HG03575 (cell line): ENCODE results near the gene ADRM1.

ENCODE experiments used
- ATAC-seq: cut with Tn5 transposase; IDR thresholded peaks from one replicate; pipeline ENCODE4 v1.9.1; 2021; ENCODE audit not compliant: unreplicated experiment, insufficient number of reproducible peaks, low FRiP score; ENCODE audit errors: extremely low read depth

ADRM1 gene

GRCh38 chr20:62293946-62294345 lies 8.9 kb upstream of the ADRM1 start:
- no peak for ATAC-seq

- ATAC-seq, result no peak
These were observed 8.3 kb upstream of the ADRM1 start for GRCh38 chr20:62294516-62294915.

GRCh38 chr20:62296724-62297448 lies 5.9 kb upstream of the ADRM1 start:
- no peak for ATAC-seq

GRCh38 chr20:62297449-62298227 lies 5.2 kb upstream of the ADRM1 start:
- ATAC-seq, result no peak

- ATAC-seq, result no peak
These were observed 4.1 kb upstream of the ADRM1 start for GRCh38 chr20:62298577-62299249.

GRCh38 chr20:62299666-62300236 lies 3.0 kb upstream of the ADRM1 start:
- ATAC-seq, result no peak

- ATAC-seq, result no peak
These were observed 2.5 kb upstream of the ADRM1 start for GRCh38 chr20:62300319-62300718.

- no peak for ATAC-seq
These were observed 1.6 kb upstream of the ADRM1 start for GRCh38 chr20:62301111-62301668.

GRCh38 chr20:62301773-62302340 lies 940 bp upstream of the ADRM1 start:
- peak; percentile 23 for ATAC-seq

GRCh38 chr20:62303062-62303339 lies 204 bp downstream of the ADRM1 start:
- ATAC-seq, result no peak

- no peak for ATAC-seq
These were observed 786 bp downstream of the ADRM1 start for GRCh38 chr20:62303340-62304226.

- ATAC-seq, result no peak
These were observed 1.7 kb downstream of the ADRM1 start for GRCh38 chr20:62304331-62305148.

- ATAC-seq, result no peak
These were observed 2.5 kb downstream of the ADRM1 start for GRCh38 chr20:62305149-62305764.

- no peak for ATAC-seq
These were observed 3.1 kb downstream of the ADRM1 start for GRCh38 chr20:62305765-62306413.

GRCh38 chr20:62306414-62307187 lies 3.8 kb downstream of the ADRM1 start:
- ATAC-seq, result no peak
